H1 (cell line): ENCODE data around the gene HSF4. TPM values are rescaled to one million over a fixed set of nuclear protein-coding genes. Genes with fewer than 3 reads are reported as not detected.

ENCODE experiments used
- CTCF ChIA-PET: fragments of 300-600 bp; sonication (Branson Sonifier 250); formaldehyde crosslinking; loops from one replicate; lab custom pipeline; 2021; ENCODE audit not compliant: partially characterized antibody; lab: Charles Lee
- POLR2A ChIA-PET: fragments of 300-600 bp; sonication (Branson Sonifier 250); formaldehyde crosslinking; loops from one replicate; lab custom pipeline; 2021; ENCODE audit warnings: inconsistent platforms; ENCODE audit not compliant: partially characterized antibody; lab: Charles Lee
- DNase-seq, 2 experiments: peaks; one replicate each; pipeline versions ENCODE4 v3.0.0 to v3.0.0-alpha.2; 2010 to 2022; ENCODE audit warnings: low spot score in 2 of 2, low read depth in 1 of 2, mixed read lengths in 1 of 2
- FAIRE-seq: peaks from 2 replicates; lab custom pipeline; 2011; peaks lifted over from hg19 to GRCh38; lab: Jason Lieb, UNC
- H2AFZ ChIP-seq: 2 replicates; pipeline ENCODE4 v1.8.1; 2012; ENCODE audit warnings: low read length, inconsistent platforms
- H2AK5ac ChIP-seq: 2 replicates; pipeline ENCODE4 v1.6.1; 2013; ENCODE audit warnings: low read depth, low read length
- H2BK120ac ChIP-seq: replicated peaks from 2 replicates; pipeline ENCODE3; 2013; ENCODE audit warnings: low read depth, low read length, inconsistent platforms
- H2BK12ac ChIP-seq: 2 replicates; pipeline ENCODE4 v1.6.1; 2013; ENCODE audit warnings: low read depth, low read length
- H2BK15ac ChIP-seq: 2 replicates; pipeline ENCODE4 v1.6.1; 2013; ENCODE audit warnings: low read length
- H2BK20ac ChIP-seq: 2 replicates; pipeline ENCODE4 v1.6.1; 2013; ENCODE audit warnings: low read length
- H2BK5ac ChIP-seq: 2 replicates; pipeline ENCODE4 v1.6.1; 2013; ENCODE audit warnings: low read depth, low read length
- H3K14ac ChIP-seq: 2 replicates; pipeline ENCODE4 v1.6.1; 2013; ENCODE audit warnings: inconsistent platforms; ENCODE audit not compliant: insufficient read length
- H3K18ac ChIP-seq: 2 replicates; pipeline ENCODE4 v1.6.1; 2013; ENCODE audit warnings: low read length; ENCODE audit errors: extremely low read depth
- H3K23ac ChIP-seq: 2 replicates; pipeline ENCODE4 v1.6.1; 2013; ENCODE audit warnings: inconsistent platforms; ENCODE audit not compliant: insufficient read length
- H3K23me2 ChIP-seq: 2 replicates; pipeline ENCODE4 v1.6.1; 2013; ENCODE audit warnings: low read depth, low read length
- H3K27ac ChIP-seq: 2 replicates; pipeline ENCODE4 v1.6.1; 2011; ENCODE audit warnings: low read depth, low read length, inconsistent platforms
- H3K27me3 ChIP-seq, 4 experiments: replicated peaks in 1 of 4; 1 replicate in 1 of 4; 2 replicates in 3 of 4; pipeline versions ENCODE4 v1.6.1 to v1.8.1; 2011 to 2013; ENCODE audit warnings: low read length in 3 of 4, mild to moderate bottlenecking in 3 of 4, inconsistent platforms in 2 of 4, mixed read lengths in 2 of 4, moderate library complexity in 1 of 4; ENCODE audit not compliant: control insufficient read depth in 3 of 4, insufficient read depth in 3 of 4; ENCODE audit errors: extremely low read depth in 1 of 4
- H3K36me3 ChIP-seq, 4 experiments: 2 replicates each; pipeline versions ENCODE4 v1.6.1 to v1.8.1; 2011 to 2013; ENCODE audit warnings: mild to moderate bottlenecking in 4 of 4, low read length in 3 of 4, moderate library complexity in 2 of 4, control low read depth in 1 of 4, inconsistent platforms in 1 of 4; ENCODE audit not compliant: insufficient read depth in 4 of 4, control insufficient read depth in 2 of 4
- H3K4ac ChIP-seq: replicated peaks from 2 replicates; pipeline ENCODE3; 2013; ENCODE audit warnings: low read length, low read depth, mixed read lengths, inconsistent platforms; ENCODE audit not compliant: insufficient read length
- H3K4me1 ChIP-seq, 4 experiments: replicated peaks in 1 of 4; 1 replicate in 1 of 4; 2 replicates in 3 of 4; pipeline versions ENCODE4 v1.6.1 to v1.8.1; 2011 to 2013; ENCODE audit warnings: low read length in 3 of 4, inconsistent platforms in 2 of 4, mixed read lengths in 1 of 4; ENCODE audit not compliant: insufficient read depth in 4 of 4, control insufficient read depth in 3 of 4
- H3K4me2 ChIP-seq, 2 experiments: 2 replicates each; pipeline versions ENCODE4 v1.6.1 to v1.8.1; 2011 to 2013; ENCODE audit warnings: low read depth in 2 of 2, low read length in 2 of 2, control low read depth in 1 of 2, inconsistent platforms in 1 of 2, mild to moderate bottlenecking in 1 of 2; ENCODE audit not compliant: insufficient read depth in 1 of 2
- H3K4me3 ChIP-seq, 4 experiments: fragments of 200-600, 300-600 bp in 1 of 4; sonication (generic), shearing (Covaris generic), sonication (Bioruptor Twin) in 1 of 4; 2 replicates each; pipeline versions ENCODE4 v1.5.1 to v1.8.1; 2011 to 2016; ENCODE audit warnings: low read length in 4 of 4, low read depth in 3 of 4, control low read depth in 2 of 4, inconsistent platforms in 2 of 4, mild to moderate bottlenecking in 2 of 4, mixed read lengths in 1 of 4, moderate library complexity in 1 of 4; ENCODE audit not compliant: insufficient read depth in 2 of 4; ENCODE audit errors: extremely low read depth in 1 of 4
- H3K56ac ChIP-seq: replicated peaks from 2 replicates; pipeline ENCODE3; 2013; ENCODE audit warnings: low read depth, mild to moderate bottlenecking, mixed read lengths, low read length, inconsistent platforms; ENCODE audit not compliant: insufficient read length
- H3K79me1 ChIP-seq: 2 replicates; pipeline ENCODE4 v1.6.1; 2013; ENCODE audit warnings: low read depth, low read length, control low read depth
- H3K79me2 ChIP-seq, 2 experiments: 2 replicates each; pipeline versions ENCODE4 v1.6.1 to v1.8.1; 2012 to 2013; ENCODE audit warnings: low read length in 2 of 2, mild to moderate bottlenecking in 2 of 2, inconsistent platforms in 1 of 2; ENCODE audit not compliant: insufficient read depth in 2 of 2, control insufficient read depth in 1 of 2
- H3K9ac ChIP-seq, 4 experiments: replicated peaks in 1 of 4; 1 replicate in 1 of 4; 2 replicates in 3 of 4; pipeline versions ENCODE4 v1.6.1 to v1.8.1; 2011 to 2013; ENCODE audit warnings: low read depth in 3 of 4, low read length in 3 of 4, control low read depth in 2 of 4, mild to moderate bottlenecking in 2 of 4, moderate library complexity in 2 of 4, inconsistent platforms in 1 of 4; ENCODE audit errors: extremely low read depth in 1 of 4
- H3K9me3 ChIP-seq, 2 experiments: 2 replicates each; pipeline versions ENCODE4 v1.6.1 to v1.8.1; 2012 to 2013; ENCODE audit warnings: mild to moderate bottlenecking in 2 of 2, moderate library complexity in 2 of 2, control low read depth in 1 of 2, inconsistent platforms in 1 of 2, low read depth in 1 of 2, low read length in 1 of 2, mixed read lengths in 1 of 2; ENCODE audit not compliant: insufficient read depth in 2 of 2
- H4K20me1 ChIP-seq, 2 experiments: replicated peaks in 1 of 2; 2 replicates each; pipeline versions ENCODE3 to v1.8.1; 2011 to 2013; ENCODE audit warnings: inconsistent platforms in 2 of 2, low read length in 2 of 2, mild to moderate bottlenecking in 1 of 2; ENCODE audit not compliant: insufficient read depth in 2 of 2, control insufficient read depth in 1 of 2
- H4K5ac ChIP-seq: 2 replicates; pipeline ENCODE4 v1.6.1; 2013; ENCODE audit warnings: low read length, low read depth, mixed read lengths, inconsistent platforms; ENCODE audit not compliant: insufficient read length
- H4K8ac ChIP-seq: 2 replicates; pipeline ENCODE4 v1.8.0; 2013; ENCODE audit warnings: mild to moderate bottlenecking, moderate library complexity, low read length, inconsistent platforms; ENCODE audit not compliant: insufficient read depth; ENCODE audit errors: extremely low read depth
- H4K91ac ChIP-seq: replicated peaks from 2 replicates; pipeline ENCODE3; 2013; ENCODE audit warnings: low read length, mixed read lengths, inconsistent platforms; ENCODE audit not compliant: insufficient read length
- ATF3 ChIP-seq: IDR thresholded peaks from 2 replicates; pipeline ENCODE4 v1.6.1; 2011; ENCODE audit warnings: low read depth, mild to moderate bottlenecking, low read length; ENCODE audit not compliant: insufficient read depth
- GTF2F1 ChIP-seq: IDR thresholded peaks from 2 replicates; pipeline ENCODE4 v1.6.1; 2012; ENCODE audit warnings: low read depth, low read length, improper control_type of control experiment, borderline replicate concordance
- MAX ChIP-seq: IDR thresholded peaks from 2 replicates; pipeline ENCODE4 v1.6.1; 2012; ENCODE audit warnings: inconsistent platforms
- RAD21 ChIP-seq, 2 experiments: IDR thresholded peaks in 1 of 2; conservative IDR thresholded peaks in 1 of 2; 2 replicates each; pipeline ENCODE4 v1.6.1; 2011; ENCODE audit warnings: low read depth in 2 of 2, low read length in 2 of 2, improper control_type of control experiment in 1 of 2, inconsistent platforms in 1 of 2, mild to moderate bottlenecking in 1 of 2, moderate library complexity in 1 of 2
- SP2 ChIP-seq: IDR thresholded peaks from 2 replicates; pipeline ENCODE4 v1.6.1; 2012; ENCODE audit warnings: mild to moderate bottlenecking, low read length, inconsistent platforms
- YY1 ChIP-seq: IDR thresholded peaks from 2 replicates; pipeline ENCODE4 v1.6.1; 2011; ENCODE audit warnings: low read depth, mild to moderate bottlenecking, low read length
- ZNF274 ChIP-seq: IDR thresholded peaks from 2 replicates; pipeline ENCODE4 v1.7.0; 2012; ENCODE audit warnings: low read length, borderline replicate concordance; ENCODE audit errors: extremely low read depth
- WGBS, 2 experiments: shearing (Covaris generic) in 1 of 2; methylation state at CpG; one replicate each; pipeline versions ENCODE4 v1.1.6 to v1.1.7; 2013 to 2015; ENCODE audit warnings: low lambda C conversion rate in 2 of 2, mixed read lengths in 2 of 2, inconsistent platforms in 1 of 2, low coverage in 1 of 2, missing lambda C conversion rate in 1 of 2; ENCODE audit not compliant: insufficient replicate concordance in 2 of 2, insufficient coverage in 1 of 2, insufficient read length in 1 of 2; ENCODE audit errors: extremely low coverage in 1 of 2, missing lambda C conversion rate in 1 of 2; 5-methylcytosine and 5-hydroxymethylcytosine counted together
- polyA plus RNA-seq, 7 experiments: library from polyadenylated mRNA; depleted of rRNA in 3 of 7; stranded (reverse) in 5 of 7; unstranded in 2 of 7; fragments of >200 nt in 5 of 7; fragments of 200-250 nt in 2 of 7; gene quantifications; 1 replicate in 5 of 7; 2 replicates in 1 of 7; 4 replicates in 1 of 7; pipeline versions ENCODE4 v1.2.1 to v1.2.3, GENCODE V29; 2011 to 2013; ENCODE audit warnings: missing spikeins in 2 of 7, mixed read lengths in 2 of 7
- total RNA-seq: library from RNA; stranded (reverse); fragmentation: NEBNext Ultra II Directional; extraction: Animal tissue kit (Norgen Biotek cat#: 25700); gene quantifications from 2 replicates; pipeline ENCODE4 v1.2.1, GENCODE V29; 2021
- TF ChIP-seq, protein P1 (sequence below): IDR thresholded peaks from 2 replicates; pipeline ENCODE4 v1.6.1; 2012; ENCODE audit warnings: inconsistent platforms
- TF ChIP-seq, protein P2 (sequence below): IDR thresholded peaks from 2 replicates; pipeline ENCODE4 v1.6.1; 2011; ENCODE audit warnings: low read length, improper control_type of control experiment

Gene HSF4
- total and polyA plus RNA-seq, 2 of the 8 experiments (the other 6 are each of a cell fraction or from before 2014, with no cell fraction given), result 0.14 TPM; not detected in 1

GRCh38 chr16:67198238-67198734 is 33.7 kb downstream of the HSF4 start:
- Histone ChIP-seq H2BK15ac (no peak overlapping the region), H3K27me3 (no peaks in the 10 kb centered on the region), H3K9me3 (no peaks in the 10 kb centered on the region), H2BK20ac (no peak overlapping the region), H2AK5ac (no peak overlapping the region), H4K91ac (no peak overlapping the region), H4K20me1 (peaks cover 1 to 22% of the 10 kb centered on the region in 2 experiments), H3K4ac (no peak overlapping the region), H3K4me2 (peak overlapping the region; percentile 61 to 94; a peak in 3 of 4 replicates), H2BK5ac (no peak overlapping the region), H3K56ac (no peak overlapping the region), H3K4me1 (peaks cover 0 to 12% (median 8%) of the 10 kb centered on the region in 4 experiments; a peak in 5 of 7 replicates), H4K8ac (no peak overlapping the region), H3K27ac (no peak overlapping the region), H3K79me2 (peaks cover 0 to 5% of the 10 kb centered on the region in 2 experiments; a peak in 3 of 4 replicates), H2BK120ac (no peak overlapping the region), H3K18ac (no peak overlapping the region), H3K36me3 (peaks cover 18 to 44% (median 34%) of the 10 kb centered on the region in 4 experiments), H2AFZ (no peak overlapping the region), H3K23ac (no peak overlapping the region), H3K9ac (no peak overlapping the region), H3K4me3 (peak overlapping the region in 1 of 4 experiments; percentile 75; a peak in 2 of 8 replicates), H2BK12ac (no peak overlapping the region; the same call in 1 of the 2 replicates), H4K5ac (no peak overlapping the region), H3K14ac (no peak overlapping the region), H3K23me2 (peaks cover 6% of the 10 kb centered on the region; the same call in 1 of the 2 replicates), H3K79me1 (0 out of 2 replicates have a peak, but pooled peaks cover 3% of the 10 kb centered on the region)
- FAIRE-seq, result no peak
- 72% methylated on average over 12 of the region's 12 CpGs; no CpG with 5 or more reads in 1 of the 2 experiments for WGBS, 2 experiments
- ChIA-PET CTCF (interaction anchor here (0.6 to 8.7 kb wide), 32 partner anchors 12 to 316 kb away, joined by 3 to 111 read pairs (median 5); partner anchors contain the start of genes EXOC3L1, MATCAP1, NOL3 and TMEM208), POLR2A (interaction anchor here (0.6 to 2.2 kb wide), 17 partner anchors 8 to 255 kb away, joined by 3 to 12 read pairs (median 4); partner anchors contain the start of genes EXOC3L1, FHOD1, MATCAP1 and NOL3)
- DNase-seq, result peak in 1 of 2 experiments; percentile 73
- TF ChIP-seq SP2 (no peak), GTF2F1 (no peak), ATF3 (no peak), YY1 (0 out of 2 replicates have a peak, but pooled peaks have one; percentile 59), ZNF274 (no peak), RAD21 (IDR thresholded peaks at IDR 0.05 in 1 of 2, conservative IDR thresholded peaks at IDR 0.05 in 1 of 2; ENCODE audit: low read depth in 2 of 2, low read length in 2 of 2) (peak in 1 of 2 experiments; percentile 40; a peak in 1 of 4 replicates), MAX (no peak)
- TF ChIP-seq, protein P1, sequence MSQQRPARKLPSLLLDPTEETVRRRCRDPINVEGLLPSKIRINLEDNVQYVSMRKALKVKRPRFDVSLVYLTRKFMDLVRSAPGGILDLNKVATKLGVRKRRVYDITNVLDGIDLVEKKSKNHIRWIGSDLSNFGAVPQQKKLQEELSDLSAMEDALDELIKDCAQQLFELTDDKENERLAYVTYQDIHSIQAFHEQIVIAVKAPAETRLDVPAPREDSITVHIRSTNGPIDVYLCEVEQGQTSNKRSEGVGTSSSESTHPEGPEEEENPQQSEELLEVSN, result no peak
- TF ChIP-seq, protein P2, sequence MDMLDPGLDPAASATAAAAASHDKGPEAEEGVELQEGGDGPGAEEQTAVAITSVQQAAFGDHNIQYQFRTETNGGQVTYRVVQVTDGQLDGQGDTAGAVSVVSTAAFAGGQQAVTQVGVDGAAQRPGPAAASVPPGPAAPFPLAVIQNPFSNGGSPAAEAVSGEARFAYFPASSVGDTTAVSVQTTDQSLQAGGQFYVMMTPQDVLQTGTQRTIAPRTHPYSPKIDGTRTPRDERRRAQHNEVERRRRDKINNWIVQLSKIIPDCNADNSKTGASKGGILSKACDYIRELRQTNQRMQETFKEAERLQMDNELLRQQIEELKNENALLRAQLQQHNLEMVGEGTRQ, result no peak
